T-cell (primary cell): ENCODE measurements around the gene PKD2L2. TPM values are rescaled to one million over a fixed set of nuclear protein-coding genes. Genes with fewer than 3 reads are reported as not detected.
"Not testable (repeated sequence)": the region's sequence is repeated elsewhere in the genome, so short reads cannot be mapped to it uniquely, and the experiment has no call there.

Source experiments
- ATAC-seq, 4 experiments: fragments of 200-7000 bp in 3 of 4; fragments of 150-1000 bp in 1 of 4; cut with Tn5 transposase; replicated peaks in 1 of 4; 1 replicate in 3 of 4; 2 replicates in 1 of 4; pipeline ENCODE4 v1.10.0; 2021; ENCODE audit warnings: moderate library complexity in 3 of 4, mild to moderate bottlenecking in 2 of 4, moderate number of reproducible peaks in 1 of 4
- CTCF ChIA-PET, 2 donors: fragments of 300-600 bp; sonication (Branson Sonifier 250); formaldehyde crosslinking; loops; one replicate each; lab custom pipeline; 2022; ENCODE audit warnings: antibody characterized with exemption in 2 of 2; lab: Charles Lee
- POLR2A ChIA-PET, 2 donors: fragments of 300-600 bp; sonication (Branson Sonifier 250); formaldehyde crosslinking; loops; one replicate each; lab custom pipeline; 2022; ENCODE audit warnings: antibody characterized with exemption in 2 of 2; lab: Charles Lee
- DNase-seq, 35 experiments: peaks; one replicate each; pipeline versions ENCODE4 v3.0.0 to v3.0.0-alpha.2; 2013 to 2023
- H3K27ac ChIP-seq: one replicate; pipeline ENCODE4 v1.5.1; 2013; ENCODE audit warnings: low read length
- H3K27me3 ChIP-seq, 2 experiments: replicated peaks in 1 of 2; 1 replicate in 1 of 2; 2 replicates in 1 of 2; pipeline versions ENCODE4 v1.6.1 to v1.7.0; 2013; ENCODE audit warnings: low read length in 1 of 2, mixed read lengths in 1 of 2; ENCODE audit not compliant: control insufficient read depth in 2 of 2, insufficient read depth in 2 of 2; ENCODE audit errors: extremely low read depth in 1 of 2
- H3K36me3 ChIP-seq, 2 donors: 1 replicate in 1 of 2; 2 replicates in 1 of 2; pipeline versions ENCODE4 v1.6.1 to v1.7.0; 2013; ENCODE audit warnings: low read length in 1 of 2; ENCODE audit not compliant: control insufficient read depth in 2 of 2, insufficient read depth in 1 of 2; ENCODE audit errors: extremely low read depth in 1 of 2
- H3K4me1 ChIP-seq, 2 experiments: 1 replicate in 1 of 2; 2 replicates in 1 of 2; pipeline versions ENCODE4 v1.6.1 to v1.7.0; 2013; ENCODE audit warnings: low read length in 2 of 2, mixed read lengths in 1 of 2; ENCODE audit not compliant: insufficient read depth in 2 of 2, control insufficient read depth in 1 of 2; ENCODE audit errors: extremely low read depth in 1 of 2
- H3K4me3 ChIP-seq, 2 donors: 1 replicate in 1 of 2; 2 replicates in 1 of 2; pipeline versions ENCODE4 v1.5.1 to v1.7.0; 2013; ENCODE audit warnings: mild to moderate bottlenecking in 2 of 2, low read length in 1 of 2, moderate library complexity in 1 of 2; ENCODE audit not compliant: control insufficient read depth in 1 of 2; ENCODE audit errors: extremely low read depth in 1 of 2
- H3K9me3 ChIP-seq: 2 replicates; pipeline ENCODE4 v1.7.0; 2013
- H3K27ac Mint-ChIP-seq, 2 donors: one replicate each; pipeline ENCODE4 v1.8.0; 2020 to 2021; ENCODE audit warnings: mild to moderate bottlenecking in 2 of 2, mixed read lengths in 2 of 2
- H3K27me3 Mint-ChIP-seq, 2 donors: one replicate each; pipeline ENCODE4 v1.8.0; 2021 to 2022; ENCODE audit warnings: mixed read lengths in 2 of 2
- H3K36me3 Mint-ChIP-seq: one replicate; pipeline ENCODE4 v1.8.0; 2021; ENCODE audit warnings: mixed read lengths
- H3K4me1 Mint-ChIP-seq, 3 donors: one replicate each; pipeline ENCODE4 v1.8.0; 2020 to 2022; ENCODE audit warnings: mixed read lengths in 3 of 3, mild to moderate bottlenecking in 1 of 3
- H3K4me3 Mint-ChIP-seq, 3 donors: one replicate each; pipeline ENCODE4 v1.8.0; 2020 to 2022; ENCODE audit warnings: mild to moderate bottlenecking in 3 of 3, mixed read lengths in 3 of 3, moderate library complexity in 3 of 3
- H3K9me3 Mint-ChIP-seq, 3 donors: one replicate each; pipeline ENCODE4 v1.8.0; 2020 to 2022; ENCODE audit warnings: mixed read lengths in 3 of 3
- WGBS: methylation state at CpG from one replicate; pipeline ENCODE4 v1.1.5; 2013; ENCODE audit warnings: missing lambda C conversion rate; ENCODE audit not compliant: insufficient coverage; 5-methylcytosine and 5-hydroxymethylcytosine counted together
- total RNA-seq, 35 experiments: library from RNA in 6 of 35; stranded (reverse) in 6 of 35; fragments of 120-200 nt in 1 of 35; gene quantifications; one replicate each; pipeline versions ENCODE4 v1.2.1 to v1.2.4 and lab custom pipeline; 2013 to 2026

The PKD2L2 gene
- total RNA-seq (not detected), total RNA-seq (lab: John Stamatoyannopoulos, UW) (0 to 0.55 (median 0.07) reads per million in 29 experiments)
- total RNA-seq (2013), result 0.41 TPM

GRCh38 chr5:137888863-137889759, at the start of gene PKD2L2:
TSS of gene PKD2L2 (plus strand) at chr5:137889457. CDS start at chr5:137889492, 35 bp downstream.
- peak; percentile 98 to 99 (median 98) for ATAC-seq
- peak; percentile 54 to 87 (median 73) for DNase-seq
- Mint-ChIP-seq H3K9me3 (no peaks in the 10 kb centered on the region), H3K36me3 (no peaks in the 10 kb centered on the region), H3K4me3 (peak within 1 kb of the TSS; percentile 85 to 87 (median 85)), H3K4me1 (peaks cover 23 to 26% (median 24%) of the 10 kb centered on the region in 3 donors), H3K27ac (peak within 1 kb of the TSS; percentile 86 to 91), H3K27me3 (no peaks in the 10 kb centered on the region)
- H3K4me3 ChIP-seq, result peak within 1 kb of the TSS; percentile 52 to 74
- CTCF ChIA-PET, result interaction anchor here in 1 of 2 donors (0.6 to 1.7 kb wide), 6 partner anchors 110 to 464 kb away, joined by 3 to 4 read pairs (median 4); partner anchors contain the start of gene KDM3B
- POLR2A ChIA-PET, result interaction anchor here in 1 of 2 donors (0.7 kb wide), 1 partner anchor 152 kb away, joined by 3 read pairs; no protein-coding TSS in a partner anchor
- H3K27me3 ChIP-seq, result no peaks in the 10 kb centered on the region
- no peaks in the 10 kb centered on the region for H3K36me3 ChIP-seq
- peak within 1 kb of the TSS; percentile 94 for H3K27ac ChIP-seq
- WGBS, result 20% methylated on average over 40 of the region's 59 CpGs
- H3K4me1 ChIP-seq, result peaks cover 2 to 16% of the 10 kb centered on the region in 2 experiments
- no peaks in the 10 kb centered on the region for H3K9me3 ChIP-seq

GRCh38 chr5:137842296-137842695, 47.0 kb upstream of the PKD2L2 start:
- ChIA-PET CTCF (no interaction called here), POLR2A (interaction anchor here in 1 of 2 donors (0.6 kb wide), 1 partner anchor 9 kb away, joined by 3 read pairs; no protein-coding TSS in a partner anchor)
- ATAC-seq, result no peak
- peaks cover 0 to 5% (median 0%) of the 10 kb centered on the region in 3 donors for H3K4me1 Mint-ChIP-seq
- peaks cover 11% of the 10 kb centered on the region for H3K36me3 Mint-ChIP-seq
- no peak for DNase-seq
- no peak overlapping the region for H3K27ac ChIP-seq
- no peaks in the 10 kb centered on the region for H3K9me3 ChIP-seq
- H3K27ac Mint-ChIP-seq, result no peak overlapping the region
- no peak overlapping the region for H3K4me3 ChIP-seq
- H3K27me3 ChIP-seq, result no peaks in the 10 kb centered on the region
- H3K4me1 ChIP-seq, result no peaks in the 10 kb centered on the region
- peaks cover 0 to 4% of the 10 kb centered on the region in 2 donors for H3K27me3 Mint-ChIP-seq
- H3K4me3 Mint-ChIP-seq, result no peak overlapping the region
- no peaks in the 10 kb centered on the region for H3K36me3 ChIP-seq
- WGBS, result no CpG with 5 or more reads among the region's 5 CpGs
- no peaks in the 10 kb centered on the region for H3K9me3 Mint-ChIP-seq

GRCh38 chr5:137843676-137844299, 45.5 kb upstream of the PKD2L2 start:
- Mint-ChIP-seq H3K4me3 (no peak overlapping the region), H3K27ac (no peak overlapping the region), H3K36me3 (peaks cover 11% of the 10 kb centered on the region), H3K27me3 (peaks cover 0 to 4% of the 10 kb centered on the region in 2 donors), H3K9me3 (no peaks in the 10 kb centered on the region), H3K4me1 (peaks cover 0 to 5% (median 0%) of the 10 kb centered on the region in 3 donors)
- POLR2A ChIA-PET, result no interaction called here
- no CpG with 5 or more reads among the region's 4 CpGs for WGBS
- no peaks in the 10 kb centered on the region for H3K36me3 ChIP-seq
- ATAC-seq, result no peak
- H3K4me1 ChIP-seq, result no peaks in the 10 kb centered on the region
- CTCF ChIA-PET, result no interaction called here
- H3K9me3 ChIP-seq, result no peaks in the 10 kb centered on the region
- no peak for DNase-seq
- no peaks in the 10 kb centered on the region for H3K27me3 ChIP-seq
- H3K4me3 ChIP-seq, result no peak overlapping the region
- H3K27ac ChIP-seq, result no peak overlapping the region

- no peak overlapping the region for H3K4me3 Mint-ChIP-seq
- DNase-seq, result no peak
- H3K27ac Mint-ChIP-seq, result no peak overlapping the region
- Histone ChIP-seq H3K36me3 (no peaks in the 10 kb centered on the region), H3K27me3 (no peaks in the 10 kb centered on the region), H3K4me1 (no peaks in the 10 kb centered on the region), H3K9me3 (no peaks in the 10 kb centered on the region), H3K27ac (no peak overlapping the region), H3K4me3 (no peak overlapping the region)
- no peaks in the 10 kb centered on the region for H3K9me3 Mint-ChIP-seq
- H3K4me1 Mint-ChIP-seq, result peaks cover 0 to 5% (median 0%) of the 10 kb centered on the region in 3 donors
- ChIA-PET POLR2A (no interaction called here), CTCF (no interaction called here)
- no peak for ATAC-seq
- peaks cover 11% of the 10 kb centered on the region for H3K36me3 Mint-ChIP-seq
- peaks cover 0 to 3% of the 10 kb centered on the region in 2 donors for H3K27me3 Mint-ChIP-seq
Observed at GRCh38 chr5:137845472-137845871, 43.8 kb upstream of the PKD2L2 start.

GRCh38 chr5:137847687-137848086, 41.6 kb upstream of the PKD2L2 start:
- Mint-ChIP-seq H3K4me3 (no peak overlapping the region), H3K9me3 (no peaks in the 10 kb centered on the region), H3K4me1 (peaks cover 0 to 5% (median 0%) of the 10 kb centered on the region in 3 donors), H3K27ac (no peak overlapping the region), H3K27me3 (no peaks in the 10 kb centered on the region), H3K36me3 (peaks cover 11% of the 10 kb centered on the region)
- CTCF ChIA-PET, result no interaction called here
- Histone ChIP-seq H3K4me3 (no peak overlapping the region), H3K9me3 (no peaks in the 10 kb centered on the region), H3K36me3 (no peaks in the 10 kb centered on the region), H3K27ac (no peak overlapping the region), H3K27me3 (no peaks in the 10 kb centered on the region), H3K4me1 (no peaks in the 10 kb centered on the region)
- ATAC-seq (no peak), DNase-seq (no peak)
- POLR2A ChIA-PET, result interaction anchor here in 1 of 2 donors (0.8 kb wide), 1 partner anchor 32 kb away, joined by 3 read pairs; no protein-coding TSS in a partner anchor
- 100% methylated on average over 4 of the region's 6 CpGs for WGBS

GRCh38 chr5:137853165-137853564, 36.1 kb upstream of the PKD2L2 start:
- not testable (repeated sequence) for H3K27ac Mint-ChIP-seq

More at GRCh38 chr5:137853165-137853564, 36.1 kb upstream of the PKD2L2 start:
- H3K36me3 ChIP-seq, DNase-seq, H3K9me3 ChIP-seq, H3K9me3 Mint-ChIP-seq, H3K4me1 ChIP-seq, H3K36me3 Mint-ChIP-seq, H3K27ac ChIP-seq, H3K27me3 Mint-ChIP-seq, H3K27me3 ChIP-seq, POLR2A ChIA-PET, H3K4me3 Mint-ChIP-seq, CTCF ChIA-PET, ATAC-seq, H3K4me3 ChIP-seq: not testable (repeated sequence)
- H3K4me1 Mint-ChIP-seq, result peaks cover 9 to 10% (median 9%) of the 10 kb centered on the region in 3 donors
